ENCODE data around the gene YIPF1. TPM values are rescaled to one million over a fixed set of nuclear protein-coding genes. Genes with fewer than 3 reads are reported as not detected.

The YIPF1 gene
- total RNA-seq, 3 donors from 2014 or later (not counting 1 experiment from before 2014, with no cell fraction given) = 13.2 to 20.8 (median 18.0) TPM

- H3K36me3 ChIP-seq (ENCODE audit: control insufficient read depth, insufficient read depth, low read length) = no peaks in the 10 kb centered on the region
- peaks cover 3 to 7% of the 10 kb centered on the region in 2 donors for H3K27me3 Mint-ChIP-seq (ENCODE audit: low read depth in 2 of 2)
- intact Hi-C loops (cut with micrococcal nuclease) = no loop called here
- H3K4me1 ChIP-seq (ENCODE audit: control insufficient read depth, insufficient read depth, low read length) = peaks cover 2% of the 10 kb centered on the region
- no peak for ATAC-seq
- H3K27ac Mint-ChIP-seq = no peak overlapping the region
- no peak overlapping the region for H3K4me3 Mint-ChIP-seq
- H3K36me3 Mint-ChIP-seq = no peaks in the 10 kb centered on the region
- TF ChIP-seq, protein P1, sequence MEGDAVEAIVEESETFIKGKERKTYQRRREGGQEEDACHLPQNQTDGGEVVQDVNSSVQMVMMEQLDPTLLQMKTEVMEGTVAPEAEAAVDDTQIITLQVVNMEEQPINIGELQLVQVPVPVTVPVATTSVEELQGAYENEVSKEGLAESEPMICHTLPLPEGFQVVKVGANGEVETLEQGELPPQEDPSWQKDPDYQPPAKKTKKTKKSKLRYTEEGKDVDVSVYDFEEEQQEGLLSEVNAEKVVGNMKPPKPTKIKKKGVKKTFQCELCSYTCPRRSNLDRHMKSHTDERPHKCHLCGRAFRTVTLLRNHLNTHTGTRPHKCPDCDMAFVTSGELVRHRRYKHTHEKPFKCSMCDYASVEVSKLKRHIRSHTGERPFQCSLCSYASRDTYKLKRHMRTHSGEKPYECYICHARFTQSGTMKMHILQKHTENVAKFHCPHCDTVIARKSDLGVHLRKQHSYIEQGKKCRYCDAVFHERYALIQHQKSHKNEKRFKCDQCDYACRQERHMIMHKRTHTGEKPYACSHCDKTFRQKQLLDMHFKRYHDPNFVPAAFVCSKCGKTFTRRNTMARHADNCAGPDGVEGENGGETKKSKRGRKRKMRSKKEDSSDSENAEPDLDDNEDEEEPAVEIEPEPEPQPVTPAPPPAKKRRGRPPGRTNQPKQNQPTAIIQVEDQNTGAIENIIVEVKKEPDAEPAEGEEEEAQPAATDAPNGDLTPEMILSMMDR (IDR thresholded peaks at IDR 0.05) = no peak
- H3K9me3 Mint-ChIP-seq = no peaks in the 10 kb centered on the region
- H3K27me3 ChIP-seq (ENCODE audit: control insufficient read depth, insufficient read depth, low read length) = no peaks in the 10 kb centered on the region
- no peak overlapping the region for H3K27ac ChIP-seq (ENCODE audit: low read length)
- H3K9me3 ChIP-seq (ENCODE audit: control insufficient read depth, insufficient read depth, low read length) = no peaks in the 10 kb centered on the region
- H3K4me1 Mint-ChIP-seq = peaks cover 15 to 17% of the 10 kb centered on the region in 2 donors
- no CpG with 5 or more reads among the region's 3 CpGs for WGBS (ENCODE audit: insufficient coverage)
- no peak overlapping the region for H3K4me3 ChIP-seq (ENCODE audit: low read length)
- DNase-seq = no peak
Observed at GRCh38 chr1:53842347-53842746, 47.2 kb downstream of the YIPF1 start.

DNA sequence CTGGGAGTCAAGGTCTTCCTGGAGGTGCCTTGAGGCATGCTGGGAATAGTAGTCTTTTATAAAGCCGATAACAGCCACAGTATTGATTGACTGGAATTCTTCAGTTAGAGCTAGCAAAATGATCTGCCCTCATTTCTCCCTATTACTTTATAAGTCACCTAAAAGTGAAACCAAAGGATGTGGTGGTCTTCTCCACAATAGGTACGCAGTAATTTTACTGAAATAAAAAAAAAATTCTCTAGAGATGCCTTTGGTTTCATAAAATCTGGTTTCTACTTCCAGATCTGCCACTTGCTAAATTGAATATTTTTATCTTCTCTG, 51.0 kb downstream of the YIPF1 start:
- TF ChIP-seq, protein P1 (IDR thresholded peaks at IDR 0.05) = no peak
- Histone ChIP-seq H3K36me3 (ENCODE audit: control insufficient read depth, insufficient read depth, low read length) (no peaks in the 10 kb centered on the region), H3K27ac (ENCODE audit: low read length) (peak overlapping the region; percentile 97), H3K4me1 (ENCODE audit: control insufficient read depth, insufficient read depth, low read length) (peaks cover 7% of the 10 kb centered on the region), H3K9me3 (ENCODE audit: control insufficient read depth, insufficient read depth, low read length) (no peaks in the 10 kb centered on the region), H3K27me3 (ENCODE audit: control insufficient read depth, insufficient read depth, low read length) (no peaks in the 10 kb centered on the region), H3K4me3 (ENCODE audit: low read length) (peak overlapping the region; percentile 83)
- peak overlapping the region; percentile 98 for H3K4me3 Mint-ChIP-seq
- 0% methylated on average over 1 of the region's 2 CpGs for WGBS (ENCODE audit: insufficient coverage)
- H3K9me3 Mint-ChIP-seq = no peaks in the 10 kb centered on the region
- peak overlapping the region; percentile 95 to 98 for H3K27ac Mint-ChIP-seq
- peaks cover 0 to 2% of the 10 kb centered on the region in 2 donors for H3K27me3 Mint-ChIP-seq (ENCODE audit: low read depth in 2 of 2)
- H3K4me1 Mint-ChIP-seq = peaks cover 19 to 23% of the 10 kb centered on the region in 2 donors
- intact Hi-C loops (cut with micrococcal nuclease) = loop anchor here (1.0 to 5.0 kb wide), 3 partner anchors 107 to 601 kb away; partner anchors contain the start of genes IFT25, MAGOH, TCEANC2 and TMEM59
- ATAC-seq (no peak), DNase-seq (no peak)
- H3K36me3 Mint-ChIP-seq = no peaks in the 10 kb centered on the region

- H3K27ac ChIP-seq (ENCODE audit: low read length) = peak within 1 kb of the TSS; percentile 97
- TF ChIP-seq, protein P1 (IDR thresholded peaks at IDR 0.05) = no peak
- Mint-ChIP-seq H3K27ac (peak within 1 kb of the TSS; percentile 95 to 98), H3K27me3 (ENCODE audit: low read depth in 2 of 2) (no peaks in the 10 kb centered on the region), H3K4me1 (peaks cover 19 to 23% of the 10 kb centered on the region in 2 donors), H3K36me3 (no peaks in the 10 kb centered on the region), H3K9me3 (no peaks in the 10 kb centered on the region), H3K4me3 (peak within 1 kb of the TSS; percentile 98)
- H3K4me3 ChIP-seq (ENCODE audit: low read length) = peak within 1 kb of the TSS; percentile 83
- H3K27me3 ChIP-seq (ENCODE audit: control insufficient read depth, insufficient read depth, low read length) = no peaks in the 10 kb centered on the region
- peak; percentile 89 to 96 (median 90) for ATAC-seq
- under 1% methylated on average over 59 of the region's 59 CpGs for WGBS (ENCODE audit: insufficient coverage)
- peaks cover 7% of the 10 kb centered on the region for H3K4me1 ChIP-seq (ENCODE audit: control insufficient read depth, insufficient read depth, low read length)
- H3K9me3 ChIP-seq (ENCODE audit: control insufficient read depth, insufficient read depth, low read length) = no peaks in the 10 kb centered on the region
- DNase-seq = peak; percentile 84 to 95
- intact Hi-C loops (cut with micrococcal nuclease) = loop anchor here (1.0 to 5.0 kb wide), 3 partner anchors 107 to 601 kb away; partner anchors contain the start of genes IFT25, MAGOH, TCEANC2 and TMEM59
- H3K36me3 ChIP-seq (ENCODE audit: control insufficient read depth, insufficient read depth, low read length) = no peaks in the 10 kb centered on the region
Observed at GRCh38 chr1:53837924-53838653, 51.5 kb downstream of the YIPF1 start, which contains the start of gene NDC1. TSS of gene NDC1 (minus strand) at chr1:53838296. CDS start at chr1:53838261, 35 bp downstream.
